Lung (tissue), 12 donors: Measurements from ENCODE around the gene SLC7A6. TPM values are rescaled to one million over a fixed set of nuclear protein-coding genes. Genes with fewer than 3 reads are reported as not detected.

Experiments used
- ATAC-seq: fragments of 200-7000 bp; cut with Tn5 transposase; one replicate; pipeline ENCODE4 v1.9.1; 2020; ENCODE audit warnings: moderate number of reproducible peaks; ENCODE audit not compliant: insufficient read depth, low FRiP score
- DNase-seq, 3 donors: peaks; one replicate each; pipeline ENCODE4 v3.0.0-alpha.2; 2013 to 2017
- H3K27ac ChIP-seq, 2 donors: one replicate each; pipeline ENCODE4 v1.5.1; 2013; ENCODE audit warnings: mild to moderate bottlenecking in 2 of 2, moderate library complexity in 2 of 2, control low read depth in 1 of 2, inconsistent platforms in 1 of 2, low read depth in 1 of 2, low read length in 1 of 2
- H3K27me3 ChIP-seq, 3 donors: one replicate each; pipeline ENCODE4 v1.5.1; 2013; ENCODE audit warnings: low read length in 2 of 3; ENCODE audit not compliant: control insufficient read depth in 3 of 3, insufficient read depth in 3 of 3
- H3K36me3 ChIP-seq, 4 donors: one replicate each; pipeline ENCODE4 v1.5.1; 2013; ENCODE audit warnings: low read length in 4 of 4, mild to moderate bottlenecking in 1 of 4, moderate library complexity in 1 of 4; ENCODE audit not compliant: control insufficient read depth in 4 of 4, insufficient read depth in 4 of 4
- H3K4me1 ChIP-seq, 5 donors: one replicate each; pipeline ENCODE4 v1.5.1; 2013; ENCODE audit warnings: low read length in 5 of 5, mild to moderate bottlenecking in 2 of 5, moderate library complexity in 1 of 5; ENCODE audit not compliant: control insufficient read depth in 5 of 5, insufficient read depth in 5 of 5
- H3K4me3 ChIP-seq: one replicate; pipeline ENCODE4 v1.5.1; 2013; ENCODE audit warnings: mild to moderate bottlenecking, control low read depth, moderate library complexity
- H3K9ac ChIP-seq, 2 donors: one replicate each; pipeline ENCODE4 v1.5.1; 2013; ENCODE audit warnings: low read length in 2 of 2, control low read depth in 1 of 2; ENCODE audit not compliant: insufficient read depth in 1 of 2
- H3K9me3 ChIP-seq, 4 donors: one replicate each; pipeline ENCODE4 v1.5.1; 2013; ENCODE audit warnings: low read length in 3 of 4, mild to moderate bottlenecking in 1 of 4, moderate library complexity in 1 of 4; ENCODE audit not compliant: control insufficient read depth in 4 of 4, insufficient read depth in 3 of 4
- CTCF ChIP-seq: IDR thresholded peaks from 2 replicates; pipeline ENCODE4 v1.5.1; 2012; ENCODE audit warnings: mild to moderate bottlenecking; ENCODE audit errors: control extremely low read depth, extremely low read depth
- WGBS, 2 donors: extraction: QIAGEN DNeasy Blood & Tissue Kit; methylation state at CpG; one replicate each; pipeline ENCODE4 v1.1.7; 2013; 5-methylcytosine and 5-hydroxymethylcytosine counted together
- polyA plus RNA-seq, 2 donors: library from polyadenylated mRNA; stranded (reverse); fragments of 200-250 nt; gene quantifications; one replicate each; pipeline ENCODE4 v1.2.1, GENCODE V29; 2013
- total RNA-seq, 2 donors: library from RNA; depleted of rRNA in 1 of 2; stranded (reverse); fragments of >200 nt in 1 of 2; gene quantifications; one replicate each; pipeline ENCODE4 v1.2.1, GENCODE V29; 2014 to 2021
- donor health status: control.
- donor health status: control.
- donor health status: Bipolar disorder and iron deficiency.
- donor health status: healthy.
- donor health status: DM: yes; HTN: yes; CAD: no.

SLC7A6 gene
- total and polyA plus RNA-seq, 4 donors = 8.9 to 36.2 (median 20.0) TPM

GRCh38 chr16:68273896-68274295 is 9.6 kb downstream of the SLC7A6 start:
- Histone ChIP-seq H3K36me3 (peaks cover 0 to 14% (median 4%) of the 10 kb centered on the region in 4 donors), H3K27ac (no peak overlapping the region), H3K9ac (no peak overlapping the region), H3K4me1 (peaks cover 0 to 20% (median 0%) of the 10 kb centered on the region in 5 donors), H3K4me3 (no peak overlapping the region), H3K9me3 (peaks cover 0 to 3% (median 0%) of the 10 kb centered on the region in 4 donors), H3K27me3 (no peaks in the 10 kb centered on the region)
- no peak for TF ChIP-seq CTCF
- ATAC-seq = no peak
- DNase-seq = no peak
- 96% methylated on average over 8 of the region's 8 CpGs for WGBS, 2 donors

GRCh38 chr16:68274441-68274840 is 10.1 kb downstream of the SLC7A6 start:
- no peak for DNase-seq
- Histone ChIP-seq H3K9ac (no peak overlapping the region), H3K27me3 (no peaks in the 10 kb centered on the region), H3K27ac (peak overlapping the region in 1 of 2 donors; percentile 2), H3K4me3 (no peak overlapping the region), H3K9me3 (peaks cover 0 to 3% (median 0%) of the 10 kb centered on the region in 4 donors), H3K36me3 (peaks cover 0 to 14% (median 4%) of the 10 kb centered on the region in 4 donors), H3K4me1 (peaks cover 0 to 18% (median 0%) of the 10 kb centered on the region in 5 donors)
- WGBS, 2 donors = 87 to 92% methylated on average over 4 of the region's 4 CpGs
- TF ChIP-seq CTCF = no peak
- no peak for ATAC-seq

GRCh38 chr16:68275611-68276191 is 11.4 kb downstream of the SLC7A6 start:
- 32 to 41% methylated on average over 4 of the region's 4 CpGs for WGBS, 2 donors
- H3K9me3 ChIP-seq = peaks cover 0 to 3% (median 0%) of the 10 kb centered on the region in 4 donors
- DNase-seq (no peak), ATAC-seq (no peak)
- H3K4me3 ChIP-seq = no peak overlapping the region
- H3K9ac ChIP-seq = peak overlapping the region in 1 of 2 donors; percentile 28
- peaks cover 0 to 11% (median 0%) of the 10 kb centered on the region in 5 donors for H3K4me1 ChIP-seq
- H3K27ac ChIP-seq = peak overlapping the region; percentile 60 to 69
- H3K36me3 ChIP-seq = peaks cover 0 to 14% (median 4%) of the 10 kb centered on the region in 4 donors
- no peaks in the 10 kb centered on the region for H3K27me3 ChIP-seq
- TF ChIP-seq CTCF = no peak
